Natural killer cell treated with Interleukin-12 subunit alpha and Interleukin-12 subunit beta and Interleukin-15 and Interleukin-18, amount 100 ng/mL, for 72 hours (primary cell): ENCODE data around the gene COQ2. TPM values are rescaled to one million over a fixed set of nuclear protein-coding genes. Genes with fewer than 3 reads are reported as not detected.
"Not testable (repeated sequence)": the region's sequence is repeated elsewhere in the genome, so short reads cannot be mapped to it uniquely, and the experiment has no call there.

Experiments used
- ATAC-seq, 2 donors: fragments of 150-1000 bp; cut with Tn5 transposase in 1 of 2; sonication (Bioruptor Pico), chemical (Tn5 transposase) in 1 of 2; 2 replicates each; pipeline ENCODE4 v1.10.0; 2021
- DNase-seq: peaks from one replicate; pipeline ENCODE4 v3.0.0; 2022; ENCODE audit warnings: low spot score
- H3K27ac Mint-ChIP-seq, 2 donors: 1 replicate in 1 of 2; 2 replicates in 1 of 2; pipeline ENCODE4 v1.8.0; 2022; ENCODE audit warnings: mixed read lengths in 2 of 2, mild to moderate bottlenecking in 1 of 2, moderate library complexity in 1 of 2
- H3K27me3 Mint-ChIP-seq, 2 donors: 1 replicate in 1 of 2; 2 replicates in 1 of 2; pipeline ENCODE4 v1.8.0; 2022; ENCODE audit warnings: mixed read lengths in 2 of 2
- H3K36me3 Mint-ChIP-seq: one replicate; pipeline ENCODE4 v1.8.0; 2022; ENCODE audit warnings: mixed read lengths
- H3K4me1 Mint-ChIP-seq, 2 donors: 1 replicate in 1 of 2; 2 replicates in 1 of 2; pipeline ENCODE4 v1.8.0; 2022; ENCODE audit warnings: low read depth in 2 of 2, mixed read lengths in 2 of 2, mild to moderate bottlenecking in 1 of 2
- H3K4me3 Mint-ChIP-seq: one replicate; pipeline ENCODE4 v1.8.0; 2022; ENCODE audit warnings: mixed read lengths
- H3K9me3 Mint-ChIP-seq: 2 replicates; pipeline ENCODE4 v1.8.0; 2022; ENCODE audit warnings: mixed read lengths
- total RNA-seq, 2 donors: library from RNA; stranded (reverse); gene quantifications; one replicate each; pipeline ENCODE4 v1.2.3, GENCODE V29; 2022

Gene COQ2, protein sequence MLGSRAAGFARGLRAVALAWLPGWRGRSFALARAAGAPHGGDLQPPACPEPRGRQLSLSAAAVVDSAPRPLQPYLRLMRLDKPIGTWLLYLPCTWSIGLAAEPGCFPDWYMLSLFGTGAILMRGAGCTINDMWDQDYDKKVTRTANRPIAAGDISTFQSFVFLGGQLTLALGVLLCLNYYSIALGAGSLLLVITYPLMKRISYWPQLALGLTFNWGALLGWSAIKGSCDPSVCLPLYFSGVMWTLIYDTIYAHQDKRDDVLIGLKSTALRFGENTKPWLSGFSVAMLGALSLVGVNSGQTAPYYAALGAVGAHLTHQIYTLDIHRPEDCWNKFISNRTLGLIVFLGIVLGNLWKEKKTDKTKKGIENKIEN
- total RNA-seq = 10 to 100 TPM; 10.8 to 16.2 TPM

DNA sequence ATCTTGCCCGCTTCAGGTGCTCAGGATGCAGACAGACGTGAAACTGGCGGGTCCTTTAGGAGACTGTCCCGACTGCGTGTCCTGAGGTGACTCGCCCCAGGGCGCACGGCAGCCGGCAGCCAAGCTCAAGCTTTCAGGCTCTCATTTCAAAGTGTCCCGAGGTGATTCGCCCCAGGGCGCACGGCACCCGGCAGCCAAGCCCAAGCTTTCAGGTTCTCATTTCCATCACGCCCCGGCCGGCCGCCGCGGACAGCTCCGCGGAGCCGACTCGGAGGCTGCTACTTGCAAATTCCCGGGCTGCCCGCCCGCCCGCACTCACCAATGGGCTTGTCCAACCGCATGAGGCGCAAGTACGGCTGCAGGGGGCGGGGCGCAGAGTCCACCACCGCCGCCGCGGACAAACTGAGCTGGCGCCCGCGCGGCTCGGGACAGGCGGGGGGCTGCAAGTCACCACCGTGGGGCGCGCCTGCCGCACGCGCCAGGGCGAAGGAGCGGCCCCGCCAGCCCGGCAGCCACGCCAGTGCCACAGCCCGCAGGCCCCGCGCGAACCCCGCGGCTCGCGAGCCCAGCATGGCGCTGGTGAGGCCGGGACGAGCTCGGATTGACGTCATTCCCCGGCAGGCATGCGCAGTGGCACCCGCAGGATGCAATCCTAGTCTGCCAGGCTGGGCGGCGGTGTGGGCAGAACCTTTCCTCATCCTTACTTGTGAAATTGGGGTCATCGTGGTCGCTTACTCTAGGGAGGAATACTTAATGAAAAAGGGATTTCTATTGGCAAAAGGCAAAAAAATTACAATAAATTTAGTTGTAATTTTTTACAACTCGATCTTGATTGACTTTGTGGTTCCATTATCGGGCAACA lies at the start of gene COQ2:
Gene COQ2 (minus strand): TSS at position 606 of the 862 bp plus-strand sequence. CDS start 34 bp downstream, at position 572.
- DNase-seq (peak; percentile 95), ATAC-seq (peak; percentile 94 to 95)
- Mint-ChIP-seq H3K27ac (peak within 1 kb of the TSS; percentile 96 to 98), H3K4me1 (peaks cover 24 to 40% of the 10 kb centered on the region in 2 donors), H3K36me3 (no peaks in the 10 kb centered on the region), H3K9me3 (no peaks in the 10 kb centered on the region), H3K27me3 (no peaks in the 10 kb centered on the region), H3K4me3 (peak within 1 kb of the TSS; percentile 99)

DNA sequence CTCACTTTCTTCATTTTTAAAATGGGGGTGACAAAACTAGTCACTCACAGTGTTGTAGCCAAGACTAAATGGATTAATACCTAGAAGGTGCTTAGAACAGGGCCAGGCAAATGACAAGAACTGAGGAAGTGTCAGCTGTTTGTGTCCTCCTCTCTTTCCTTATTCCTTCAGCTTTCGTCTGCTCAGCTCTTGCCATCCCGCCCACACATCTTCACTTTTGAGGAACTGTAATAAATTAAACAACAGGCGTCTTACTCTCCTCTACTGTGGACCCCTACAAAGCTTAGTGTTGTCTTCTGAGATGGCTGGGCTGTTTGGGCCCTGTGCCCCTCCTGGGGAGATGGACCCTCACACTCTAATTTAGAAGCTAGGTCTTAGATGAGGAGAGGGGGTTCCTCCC lies 47.4 kb upstream of the COQ2 start:
- H3K27ac Mint-ChIP-seq = no peak overlapping the region
- ATAC-seq = no peak
- no peaks in the 10 kb centered on the region for H3K36me3 Mint-ChIP-seq
- H3K27me3 Mint-ChIP-seq = peaks cover 11 to 19% of the 10 kb centered on the region in 2 donors
- H3K9me3 Mint-ChIP-seq = no peaks in the 10 kb centered on the region
- no peak overlapping the region for H3K4me3 Mint-ChIP-seq
- DNase-seq = no peak
- H3K4me1 Mint-ChIP-seq = peaks cover 21 to 23% of the 10 kb centered on the region in 2 donors

GRCh38 chr4:83329521-83330110 lies 45.0 kb upstream of the COQ2 start:
- Mint-ChIP-seq H3K36me3 (no peaks in the 10 kb centered on the region), H3K27ac (no peak overlapping the region)

GRCh38 chr4:83328521-83329187 lies 44.1 kb upstream of the COQ2 start:
- H3K36me3 Mint-ChIP-seq = no peaks in the 10 kb centered on the region
- H3K27me3 Mint-ChIP-seq = peaks cover 0 to 19% of the 10 kb centered on the region in 2 donors
- H3K27ac Mint-ChIP-seq = no peak overlapping the region
- no peak overlapping the region for H3K4me3 Mint-ChIP-seq
- DNase-seq (no peak), ATAC-seq (no peak)
- H3K9me3 Mint-ChIP-seq = no peaks in the 10 kb centered on the region
- peaks cover 6 to 9% of the 10 kb centered on the region in 2 donors for H3K4me1 Mint-ChIP-seq

More at GRCh38 chr4:83329521-83330110, 45.0 kb upstream of the COQ2 start:
- DNase-seq (no peak), ATAC-seq (no peak)
- no peak overlapping the region for H3K4me3 Mint-ChIP-seq
- no peaks in the 10 kb centered on the region for H3K9me3 Mint-ChIP-seq
- H3K27me3 Mint-ChIP-seq = peaks cover 0 to 19% of the 10 kb centered on the region in 2 donors
- peaks cover 9 to 10% of the 10 kb centered on the region in 2 donors for H3K4me1 Mint-ChIP-seq

DNA sequence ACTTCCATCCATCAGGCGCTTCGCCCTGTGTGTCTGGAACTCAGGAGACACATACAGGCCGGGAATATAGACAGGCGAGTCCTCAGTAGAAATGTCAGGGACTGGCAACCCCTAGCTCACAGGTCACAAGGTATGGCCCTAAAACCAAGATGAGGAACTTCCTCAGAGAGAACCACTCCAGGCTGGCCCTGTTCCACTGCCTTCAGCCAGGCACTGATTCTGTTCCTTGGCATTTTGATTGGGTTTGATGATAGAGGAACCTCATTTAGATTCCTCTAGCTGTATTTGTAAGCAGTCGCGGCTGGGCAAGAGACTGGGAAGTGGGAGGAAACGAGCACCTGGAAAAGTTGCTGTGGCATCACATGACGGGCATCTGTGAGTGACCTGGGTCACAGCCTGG lies 41.9 kb upstream of the COQ2 start:
- no peak overlapping the region for H3K4me3 Mint-ChIP-seq
- no peak for ATAC-seq
- no peaks in the 10 kb centered on the region for H3K9me3 Mint-ChIP-seq
- DNase-seq = no peak
- H3K4me1 Mint-ChIP-seq = peaks cover 1 to 6% of the 10 kb centered on the region in 2 donors
- H3K27ac Mint-ChIP-seq = no peak overlapping the region
- H3K36me3 Mint-ChIP-seq = no peaks in the 10 kb centered on the region
- H3K27me3 Mint-ChIP-seq = peaks cover 0 to 24% of the 10 kb centered on the region in 2 donors

- not testable (repeated sequence) for H3K4me3 Mint-ChIP-seq, H3K9me3 Mint-ChIP-seq, DNase-seq
Measured at GRCh38 chr4:83325306-83325705, 40.7 kb upstream of the COQ2 start.

DNA sequence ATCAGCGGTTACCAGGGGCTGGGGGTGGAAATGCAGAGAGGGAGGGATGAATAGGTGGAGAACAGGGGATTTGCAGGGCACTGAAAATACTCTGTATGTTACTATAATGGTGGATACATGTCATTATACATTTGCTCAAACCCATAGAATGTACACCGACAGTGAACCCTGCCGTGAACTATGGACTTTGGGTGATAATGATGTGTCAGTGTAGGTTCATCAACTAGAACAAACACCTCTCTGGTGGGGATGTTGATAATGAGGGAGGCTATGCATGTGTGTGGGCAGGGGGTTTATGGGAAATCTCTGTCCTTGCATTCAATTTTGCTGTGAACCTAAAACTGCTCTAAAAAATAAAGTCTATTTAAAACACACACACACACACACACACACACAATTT lies 38.5 kb upstream of the COQ2 start:
- H3K36me3 Mint-ChIP-seq = no peaks in the 10 kb centered on the region
- no peak for ATAC-seq

More at GRCh38 chr4:83325306-83325705, 40.7 kb upstream of the COQ2 start:
- not testable (repeated sequence) for H3K36me3 Mint-ChIP-seq, H3K27ac Mint-ChIP-seq, ATAC-seq
- peaks cover 0 to 24% of the 10 kb centered on the region in 2 donors for H3K27me3 Mint-ChIP-seq
- peaks cover 8 to 12% of the 10 kb centered on the region in 2 donors for H3K4me1 Mint-ChIP-seq

GRCh38 chr4:83320548-83320947 lies 36.0 kb upstream of the COQ2 start:
- Mint-ChIP-seq H3K27ac (peak overlapping the region; percentile 76 to 77), H3K4me3 (peak overlapping the region; percentile 62), H3K36me3 (no peaks in the 10 kb centered on the region), H3K27me3 (peaks cover 0 to 10% of the 10 kb centered on the region in 2 donors), H3K9me3 (no peaks in the 10 kb centered on the region), H3K4me1 (peaks cover 8 to 9% of the 10 kb centered on the region in 2 donors)
- ATAC-seq (peak; percentile 94 to 95), DNase-seq (peak; percentile 78)

More for the DNA sequence above, 38.5 kb upstream of the COQ2 start:
- no peaks in the 10 kb centered on the region for H3K9me3 Mint-ChIP-seq
- peaks cover 0 to 12% of the 10 kb centered on the region in 2 donors for H3K27me3 Mint-ChIP-seq
- no peak overlapping the region for H3K4me3 Mint-ChIP-seq
- no peak for DNase-seq
- H3K27ac Mint-ChIP-seq = peak overlapping the region in 1 of 2 donors; percentile 62
- peaks cover 8 to 9% of the 10 kb centered on the region in 2 donors for H3K4me1 Mint-ChIP-seq

- H3K4me3 Mint-ChIP-seq = no peak overlapping the region
- H3K27me3 Mint-ChIP-seq = peaks cover 0 to 9% of the 10 kb centered on the region in 2 donors
- H3K9me3 Mint-ChIP-seq = no peaks in the 10 kb centered on the region
- no peaks in the 10 kb centered on the region for H3K36me3 Mint-ChIP-seq
- DNase-seq (no peak), ATAC-seq (no peak)
- H3K27ac Mint-ChIP-seq = no peak overlapping the region
- H3K4me1 Mint-ChIP-seq = peaks cover 8 to 9% of the 10 kb centered on the region in 2 donors
Measured at GRCh38 chr4:83318666-83319065, 34.1 kb upstream of the COQ2 start.

DNA sequence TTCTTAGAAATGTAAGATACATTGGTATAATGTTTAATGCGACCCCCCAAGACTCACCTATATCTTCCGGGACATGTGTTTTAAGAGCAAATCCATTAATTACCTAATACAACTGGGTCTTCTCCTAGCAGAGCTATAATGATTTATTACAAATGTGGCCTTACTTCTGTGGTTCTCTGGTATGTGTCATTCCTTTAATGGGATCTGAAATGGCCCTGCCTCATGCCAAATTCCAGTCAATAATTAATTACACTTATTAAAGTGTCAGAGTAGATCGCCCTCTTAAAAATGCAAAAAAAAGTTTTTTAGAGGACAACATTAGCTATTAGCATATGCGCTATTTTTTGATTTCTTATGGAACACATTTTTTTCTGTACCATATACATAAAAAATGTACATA lies 33.1 kb upstream of the COQ2 start:
- Mint-ChIP-seq H3K4me3 (no peak overlapping the region), H3K4me1 (peaks cover 8 to 9% of the 10 kb centered on the region in 2 donors), H3K36me3 (no peaks in the 10 kb centered on the region), H3K9me3 (no peaks in the 10 kb centered on the region), H3K27ac (no peak overlapping the region), H3K27me3 (peaks cover 0 to 5% of the 10 kb centered on the region in 2 donors)
- DNase-seq (no peak), ATAC-seq (no peak)

DNA sequence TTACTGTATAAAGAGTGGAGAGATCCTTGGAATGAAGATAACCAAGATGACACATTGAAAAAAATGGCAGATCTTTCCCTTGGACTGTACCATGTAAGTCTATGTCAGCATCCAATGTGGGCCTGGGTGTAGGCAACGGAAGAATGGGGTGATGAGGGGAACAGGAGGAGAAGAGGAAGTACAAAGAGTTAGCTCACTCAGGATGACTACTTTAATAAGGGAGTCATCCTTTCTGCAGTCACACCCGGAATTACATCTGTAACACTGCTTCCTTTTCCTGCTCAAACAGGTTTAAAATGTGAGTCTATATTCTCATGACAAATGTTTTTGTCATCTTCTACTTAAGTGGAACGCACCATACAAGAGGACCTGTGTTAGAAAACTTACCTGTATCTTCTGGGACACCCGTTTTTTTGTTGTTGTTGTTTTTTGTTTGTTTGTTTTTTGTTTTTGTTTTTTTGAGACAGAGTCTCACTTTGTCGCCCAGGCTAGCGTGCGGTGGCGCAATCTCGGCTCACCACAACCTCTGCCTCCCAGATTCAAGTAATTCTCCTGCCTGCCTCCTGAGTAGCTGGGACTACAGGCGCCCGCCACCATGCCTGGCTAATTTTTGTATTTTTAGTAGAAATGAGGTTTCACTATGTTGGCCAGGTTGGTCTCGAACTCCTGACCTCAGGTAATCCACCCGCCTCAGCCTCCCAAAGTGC lies 32.0 kb upstream of the COQ2 start:
- ATAC-seq (no peak), DNase-seq (no peak)
- Mint-ChIP-seq H3K4me3 (no peak overlapping the region), H3K9me3 (no peaks in the 10 kb centered on the region), H3K4me1 (peaks cover 8 to 9% of the 10 kb centered on the region in 2 donors), H3K27me3 (peaks cover 0 to 3% of the 10 kb centered on the region in 2 donors), H3K27ac (no peak overlapping the region), H3K36me3 (no peaks in the 10 kb centered on the region)

DNA sequence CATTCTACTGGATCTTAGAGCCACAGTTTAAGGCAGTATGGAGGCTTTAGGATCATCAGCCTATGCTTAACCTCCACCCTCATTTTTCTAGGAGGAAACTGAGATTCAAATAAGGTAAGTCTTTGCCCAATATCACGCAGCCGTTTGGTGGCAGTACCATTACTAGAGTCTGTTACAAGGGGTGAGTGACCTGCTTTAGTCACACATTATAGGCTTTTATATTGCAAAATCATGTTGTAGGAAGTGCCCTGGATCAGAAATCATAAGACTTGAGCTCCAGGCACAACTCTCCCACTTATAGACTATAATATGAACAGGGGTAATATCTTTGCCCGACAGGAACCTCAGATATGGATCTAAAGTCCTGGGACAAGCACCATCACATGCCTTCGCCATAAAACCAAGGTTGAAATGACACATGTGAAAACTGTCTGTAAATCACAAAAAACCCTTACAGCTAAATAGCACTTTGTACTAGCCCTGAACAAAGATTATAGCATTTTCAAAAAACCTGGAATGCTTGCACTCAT lies 30.8 kb upstream of the COQ2 start:
- no peaks in the 10 kb centered on the region for H3K36me3 Mint-ChIP-seq
- H3K27ac Mint-ChIP-seq = no peak overlapping the region
- ATAC-seq (no peak), DNase-seq (no peak)
- H3K27me3 Mint-ChIP-seq = peaks cover 0 to 3% of the 10 kb centered on the region in 2 donors
- H3K9me3 Mint-ChIP-seq = no peaks in the 10 kb centered on the region
- peaks cover under 1 to 4% of the 10 kb centered on the region in 2 donors for H3K4me1 Mint-ChIP-seq
- H3K4me3 Mint-ChIP-seq = no peak overlapping the region
